DND-41 (cell line): ENCODE results near the gene PHF1.

Source experiments
- CTCF ChIP-seq: IDR thresholded peaks from 2 replicates; pipeline ENCODE4 v1.5.1; 2012; ENCODE audit warnings: borderline replicate concordance, low read length, moderate library complexity, mild to moderate bottlenecking; ENCODE audit not compliant: poor library complexity, severe bottlenecking; ENCODE audit errors: extremely low read depth
- EZH2 ChIP-seq: IDR thresholded peaks from 3 replicates; pipeline ENCODE4 v1.6.1; 2012; ENCODE audit warnings: borderline replicate concordance, low read depth, mild to moderate bottlenecking, moderate library complexity, low read length, inconsistent platforms; ENCODE audit not compliant: severe bottlenecking

- TF ChIP-seq CTCF (no peak), EZH2 (no peak)
Measured at GRCh38 chr6:33454009-33454946, 43.5 kb downstream of the PHF1 start, which contains the start of gene ZBTB9.
